PC-3 (cell line): Measurements from ENCODE around the gene ZDHHC5.

Experiments used
- EZH2 ChIP-seq: fragments of 300-600 bp; sonication (generic); IDR thresholded peaks from one replicate; pipeline ENCODE4 v1.6.1; 2017; ENCODE audit warnings: antibody characterized with exemption, mild to moderate bottlenecking, low read length; ENCODE audit not compliant: unreplicated experiment
- TF ChIP-seq, protein P1 (sequence below): fragments of 300-600 bp; sonication (generic); conservative IDR thresholded peaks from 2 replicates; pipeline ENCODE4 v1.5.1; 2017; ENCODE audit warnings: antibody characterized with exemption, low read depth, mild to moderate bottlenecking, low read length

DNA sequence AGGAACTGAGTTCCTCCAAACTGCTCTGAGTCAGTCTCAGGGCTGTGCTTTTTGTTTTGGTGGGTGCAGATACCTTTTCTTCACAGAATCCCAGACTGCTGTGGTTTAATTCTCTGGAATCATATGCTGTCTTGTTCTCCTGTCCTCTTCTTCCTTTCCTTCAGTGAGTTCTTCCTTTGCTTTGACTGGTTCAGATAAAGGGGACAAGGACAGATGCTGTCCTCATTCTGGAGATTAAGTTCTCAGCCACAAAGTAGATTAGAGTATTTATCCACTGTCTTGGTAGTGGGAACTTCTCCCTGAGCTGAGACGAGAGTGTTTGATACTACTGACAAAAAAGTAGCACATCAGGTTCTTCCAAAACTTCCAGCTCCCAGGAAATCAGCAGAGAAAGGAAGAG, 13.3 kb downstream of the ZDHHC5 start:
- TF ChIP-seq, protein P1, sequence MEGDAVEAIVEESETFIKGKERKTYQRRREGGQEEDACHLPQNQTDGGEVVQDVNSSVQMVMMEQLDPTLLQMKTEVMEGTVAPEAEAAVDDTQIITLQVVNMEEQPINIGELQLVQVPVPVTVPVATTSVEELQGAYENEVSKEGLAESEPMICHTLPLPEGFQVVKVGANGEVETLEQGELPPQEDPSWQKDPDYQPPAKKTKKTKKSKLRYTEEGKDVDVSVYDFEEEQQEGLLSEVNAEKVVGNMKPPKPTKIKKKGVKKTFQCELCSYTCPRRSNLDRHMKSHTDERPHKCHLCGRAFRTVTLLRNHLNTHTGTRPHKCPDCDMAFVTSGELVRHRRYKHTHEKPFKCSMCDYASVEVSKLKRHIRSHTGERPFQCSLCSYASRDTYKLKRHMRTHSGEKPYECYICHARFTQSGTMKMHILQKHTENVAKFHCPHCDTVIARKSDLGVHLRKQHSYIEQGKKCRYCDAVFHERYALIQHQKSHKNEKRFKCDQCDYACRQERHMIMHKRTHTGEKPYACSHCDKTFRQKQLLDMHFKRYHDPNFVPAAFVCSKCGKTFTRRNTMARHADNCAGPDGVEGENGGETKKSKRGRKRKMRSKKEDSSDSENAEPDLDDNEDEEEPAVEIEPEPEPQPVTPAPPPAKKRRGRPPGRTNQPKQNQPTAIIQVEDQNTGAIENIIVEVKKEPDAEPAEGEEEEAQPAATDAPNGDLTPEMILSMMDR = no peak
- TF ChIP-seq EZH2 = no peak
